ENCODE results near the gene METTL4.

METTL4 gene, protein sequence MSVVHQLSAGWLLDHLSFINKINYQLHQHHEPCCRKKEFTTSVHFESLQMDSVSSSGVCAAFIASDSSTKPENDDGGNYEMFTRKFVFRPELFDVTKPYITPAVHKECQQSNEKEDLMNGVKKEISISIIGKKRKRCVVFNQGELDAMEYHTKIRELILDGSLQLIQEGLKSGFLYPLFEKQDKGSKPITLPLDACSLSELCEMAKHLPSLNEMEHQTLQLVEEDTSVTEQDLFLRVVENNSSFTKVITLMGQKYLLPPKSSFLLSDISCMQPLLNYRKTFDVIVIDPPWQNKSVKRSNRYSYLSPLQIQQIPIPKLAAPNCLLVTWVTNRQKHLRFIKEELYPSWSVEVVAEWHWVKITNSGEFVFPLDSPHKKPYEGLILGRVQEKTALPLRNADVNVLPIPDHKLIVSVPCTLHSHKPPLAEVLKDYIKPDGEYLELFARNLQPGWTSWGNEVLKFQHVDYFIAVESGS

DNA sequence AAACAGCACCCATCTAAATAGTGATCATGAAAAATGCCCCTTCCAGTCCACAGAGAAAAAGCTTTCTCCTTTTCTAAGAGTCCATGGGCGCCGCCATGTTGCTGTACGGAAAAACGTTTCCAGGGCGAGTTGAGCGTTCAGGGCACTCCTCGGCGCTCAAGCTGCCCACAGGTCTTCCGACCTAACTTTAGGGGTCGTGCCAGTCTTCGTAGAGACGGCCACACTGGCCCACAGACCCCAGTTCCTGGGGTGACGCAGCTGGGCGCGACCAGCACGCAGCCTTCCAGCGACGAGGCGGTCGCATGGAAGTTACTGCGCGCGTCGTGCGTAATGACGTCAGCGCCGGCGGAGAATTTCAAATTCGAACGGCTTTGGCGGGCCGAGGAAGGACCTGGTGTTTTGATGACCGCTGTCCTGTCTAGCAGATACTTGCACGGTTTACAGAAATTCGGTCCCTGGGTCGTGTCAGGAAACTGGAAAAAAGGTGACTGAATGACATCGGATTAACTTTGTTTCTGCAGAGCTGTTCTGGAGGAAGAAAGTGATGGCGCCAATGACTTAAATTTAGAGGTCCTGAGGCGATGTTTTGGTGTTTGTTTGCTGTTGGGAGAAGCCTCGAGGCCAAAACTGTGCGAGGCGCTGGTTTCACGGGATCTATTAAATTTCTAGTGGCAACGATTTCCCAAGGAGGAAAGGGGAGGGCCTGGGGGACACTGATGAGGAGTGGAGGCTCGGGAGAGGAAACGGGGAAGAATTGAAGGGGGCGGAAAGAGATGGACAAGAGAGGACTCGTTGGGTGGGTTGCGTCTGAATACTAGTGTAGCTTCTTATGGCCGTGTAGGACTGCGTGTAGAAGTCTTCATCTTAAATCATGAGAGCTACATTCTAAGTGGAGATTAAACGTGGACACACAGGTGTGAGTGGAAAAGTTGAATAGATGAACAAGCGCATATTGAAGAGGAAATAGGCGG is at the start of gene METTL4, which contains the start of gene NDC80:
Gene METTL4 (minus strand): TSS at position 306 of the 971 bp plus-strand sequence. CDS start 4,289 bp downstream, outside the sequence.
Gene NDC80 (plus strand): TSS at position 358 of the 971 bp plus-strand sequence. CDS start 1,429 bp downstream, outside the sequence.
- peak; percentile 74 to 97 (median 78) for DNase-seq

DNA sequence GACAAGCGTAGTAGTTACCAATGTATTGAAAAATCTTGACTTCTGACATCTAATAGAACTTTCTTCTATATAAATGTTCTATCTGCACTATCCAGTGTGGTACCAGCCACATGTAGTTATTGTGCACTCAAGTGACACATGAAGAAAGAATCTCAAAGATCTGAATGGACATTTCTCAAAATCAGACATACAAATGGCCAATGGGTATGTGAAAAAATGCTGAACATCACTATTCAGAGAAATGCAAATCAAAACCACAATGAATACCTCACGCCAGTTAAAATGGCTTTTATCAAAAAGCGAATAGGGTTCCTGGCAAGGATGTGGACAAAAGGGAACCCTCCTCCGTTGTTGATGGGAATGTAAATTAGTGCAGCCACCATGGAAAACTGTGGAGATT is 46.7 kb upstream of the METTL4 start:
- no peak for DNase-seq

DNA sequence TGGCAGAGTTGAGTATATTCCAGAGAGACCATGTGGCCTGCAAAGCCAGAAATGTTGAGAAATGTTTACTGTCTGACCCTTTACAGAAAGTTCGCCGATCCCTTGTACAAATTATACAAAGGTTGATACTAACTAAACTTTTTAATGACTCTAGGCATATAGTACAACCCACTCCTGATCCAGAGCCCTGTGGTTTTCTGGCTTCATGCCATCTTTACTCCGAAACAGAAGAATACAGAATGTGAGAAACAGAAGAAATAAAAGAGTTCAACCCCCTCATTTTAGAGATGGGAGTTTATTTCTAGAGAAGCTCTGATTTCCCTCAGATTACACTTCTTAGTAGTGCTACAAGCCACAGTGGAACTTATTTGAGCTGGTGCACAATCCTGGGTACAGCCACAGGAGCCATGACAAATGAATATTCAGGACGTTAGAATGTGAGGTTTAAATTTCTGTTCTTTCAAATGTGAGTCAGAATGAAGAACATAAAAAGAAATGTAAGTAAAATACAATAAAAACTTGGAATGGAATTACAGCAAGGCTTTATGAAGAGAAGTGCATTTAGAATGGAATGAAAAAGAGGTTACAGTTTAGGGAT is 46.2 kb upstream of the METTL4 start:
- no peak for DNase-seq

DNA sequence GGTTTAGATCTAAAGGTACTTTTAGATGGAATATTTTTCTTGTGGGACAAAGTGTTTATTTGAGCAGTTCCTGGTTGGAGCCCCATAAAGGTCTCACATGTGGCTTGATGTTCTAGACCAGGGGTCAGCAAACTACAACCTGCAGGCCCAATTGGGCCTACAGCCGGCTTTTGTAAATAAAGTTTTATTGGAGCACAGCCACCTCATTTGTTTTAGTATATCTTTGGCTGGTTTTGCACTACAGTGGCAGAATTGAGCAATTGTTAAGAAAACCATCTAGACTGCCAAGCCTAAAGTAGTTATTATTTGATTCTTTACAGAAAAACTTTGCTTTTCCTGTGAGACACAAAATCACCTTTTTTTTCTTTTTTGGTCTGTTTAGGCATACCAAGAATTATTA is 41.7 kb upstream of the METTL4 start:
- no peak for DNase-seq

DNA sequence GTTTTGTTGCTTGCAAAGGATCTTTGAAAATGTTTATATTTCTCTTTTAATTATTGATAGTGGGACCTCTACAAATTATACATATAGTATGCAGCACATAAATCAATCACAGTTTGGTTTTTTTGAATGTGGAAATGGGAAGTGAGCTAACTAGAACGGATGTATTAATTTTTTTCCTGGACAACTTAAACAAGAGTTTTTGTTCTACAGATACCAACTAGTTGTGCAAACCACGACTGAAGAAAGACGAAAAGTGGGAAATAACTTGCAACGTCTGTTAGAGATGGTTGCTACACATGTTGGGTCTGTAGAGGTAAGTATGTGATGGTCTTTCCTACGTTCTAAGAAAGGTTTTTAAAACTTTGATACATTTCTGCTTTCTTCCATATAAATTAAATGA is 39.2 kb upstream of the METTL4 start:
- DNase-seq = no peak

DNA sequence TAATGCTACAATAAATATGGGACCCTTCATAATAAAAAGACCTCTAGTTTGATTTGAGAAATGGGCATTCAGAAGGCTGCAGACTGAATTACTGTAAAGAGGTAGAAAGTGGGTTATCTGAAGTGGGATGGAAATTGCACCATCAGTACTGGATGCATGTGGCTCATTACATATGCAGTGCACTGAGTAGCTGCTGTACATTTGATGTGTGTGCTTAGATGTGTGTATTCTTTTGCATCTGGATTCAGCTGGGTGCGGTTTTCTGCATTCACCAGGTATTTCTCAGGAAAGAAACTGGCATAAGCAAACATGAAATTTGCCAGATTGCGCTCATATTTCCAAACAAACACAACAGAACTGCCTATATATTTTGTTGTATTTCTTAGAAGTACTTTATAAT is 38.3 kb upstream of the METTL4 start:
- DNase-seq = no peak

DNA sequence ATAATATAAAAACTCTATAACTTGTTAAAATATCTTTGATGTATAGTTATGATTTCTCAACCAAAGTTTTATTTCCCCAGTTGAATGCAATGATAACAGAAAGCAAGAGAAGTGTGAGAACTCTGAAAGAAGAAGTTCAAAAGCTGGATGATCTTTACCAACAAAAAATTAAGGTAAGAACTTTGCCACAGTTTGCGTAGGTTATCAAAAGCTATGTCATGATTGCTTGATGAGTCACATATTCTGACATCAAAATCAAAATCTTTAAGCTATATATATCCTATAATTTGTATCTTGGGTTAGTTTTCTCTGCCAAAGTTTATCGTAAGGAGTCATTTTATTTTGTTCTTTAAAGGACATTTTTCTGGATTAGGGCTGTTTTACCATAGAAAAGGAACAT is 35.0 kb upstream of the METTL4 start:
- peak in 3 of 6 experiments; percentile 31 to 45 (median 43) for DNase-seq

DNA sequence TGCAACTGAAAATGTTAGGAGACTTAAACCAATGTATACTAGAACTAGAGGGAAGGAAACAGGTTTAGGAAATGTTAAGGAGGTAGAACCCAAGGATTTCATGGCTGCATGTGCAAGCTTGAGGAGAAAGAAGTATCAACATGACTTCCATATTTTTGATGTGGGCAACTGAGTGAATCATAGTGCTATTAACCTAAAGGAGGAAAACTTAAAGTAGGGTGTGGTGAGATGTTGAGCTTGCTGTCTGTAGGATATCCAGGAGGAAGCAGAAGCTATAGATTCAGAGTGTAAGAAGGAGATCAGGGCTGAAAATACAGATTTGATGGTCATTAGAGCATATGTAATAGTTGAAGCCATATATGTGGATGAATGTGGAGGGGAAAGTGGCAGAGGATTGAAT is 31.5 kb upstream of the METTL4 start:
- DNase-seq = no peak

DNA sequence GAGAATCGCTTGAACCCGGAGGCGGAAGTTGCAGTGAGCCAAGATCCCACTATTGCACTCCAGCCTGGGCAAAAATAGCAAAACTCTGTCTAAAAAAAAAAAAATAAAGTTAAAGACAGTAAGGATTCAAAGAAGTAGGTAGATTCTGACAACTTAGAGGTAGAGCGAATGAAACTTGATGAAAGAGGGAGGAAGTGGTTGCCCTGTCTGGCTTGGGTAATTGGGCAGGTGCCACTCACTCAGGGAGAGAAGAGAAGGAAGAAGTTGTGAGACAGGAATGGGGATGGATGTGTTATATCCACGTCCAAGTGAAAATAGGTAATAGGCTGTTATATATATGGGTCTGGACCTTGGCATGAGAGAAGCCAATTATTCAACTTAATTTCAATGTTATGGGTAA is 26.3 kb upstream of the METTL4 start:
- peak in 5 of 6 experiments; percentile 1 to 57 (median 43) for DNase-seq

DNA sequence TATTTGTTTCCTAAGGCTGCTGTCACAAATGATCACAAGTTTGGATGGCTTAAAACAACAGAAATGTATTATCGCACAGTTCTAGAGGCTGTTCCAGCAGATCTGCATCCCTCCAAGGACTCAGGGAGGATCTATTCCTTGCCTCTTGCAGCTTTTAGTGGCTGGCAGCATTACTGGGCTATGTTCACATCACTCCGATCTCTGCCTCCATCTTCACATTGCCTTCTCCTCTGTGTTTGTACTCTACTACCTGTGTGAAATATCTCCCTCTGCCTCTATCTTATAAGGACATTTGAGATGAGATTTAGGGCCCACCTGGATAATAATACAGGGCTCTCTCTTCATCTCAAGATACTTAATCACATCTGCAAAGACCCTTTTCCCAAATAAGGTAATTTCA is 19.0 kb upstream of the METTL4 start:
- DNase-seq = peak in 1 of 6 experiments; percentile 38

DNA sequence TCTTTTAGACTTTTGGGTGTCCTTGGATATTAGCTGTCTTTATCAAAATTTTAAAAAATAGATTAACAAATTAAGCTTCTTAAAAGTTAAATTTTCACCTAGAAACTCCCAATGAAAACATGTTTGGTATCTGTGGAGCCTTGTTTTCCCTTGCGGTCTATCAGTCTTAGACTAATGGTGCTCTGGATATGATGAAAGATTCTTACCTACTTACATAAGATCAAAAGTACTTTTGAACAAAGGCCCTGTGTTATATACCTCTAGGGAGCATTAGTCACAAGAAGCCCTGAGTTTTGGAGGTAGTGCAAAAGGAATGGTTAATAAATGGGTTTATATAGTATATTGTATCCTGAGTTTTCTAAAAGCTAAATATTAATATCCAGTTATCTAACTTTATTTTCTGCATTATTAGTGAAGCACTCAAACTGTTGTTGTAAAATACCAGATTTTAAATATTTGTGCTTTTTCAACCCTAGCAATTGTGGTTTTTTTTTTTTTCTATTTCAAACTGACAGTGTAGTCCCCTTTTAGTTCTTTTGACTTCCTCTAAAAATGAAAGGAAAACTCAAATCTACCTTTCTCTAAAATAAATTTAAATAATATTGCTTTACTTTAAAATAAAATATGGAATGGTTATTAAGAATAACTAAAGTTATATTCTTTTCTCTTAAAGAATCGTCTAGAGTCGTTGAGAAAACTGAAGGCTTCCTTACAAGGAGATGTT is 18.2 kb upstream of the METTL4 start:
- DNase-seq = peak in 3 of 6 experiments; percentile 32 to 60 (median 56)

DNA sequence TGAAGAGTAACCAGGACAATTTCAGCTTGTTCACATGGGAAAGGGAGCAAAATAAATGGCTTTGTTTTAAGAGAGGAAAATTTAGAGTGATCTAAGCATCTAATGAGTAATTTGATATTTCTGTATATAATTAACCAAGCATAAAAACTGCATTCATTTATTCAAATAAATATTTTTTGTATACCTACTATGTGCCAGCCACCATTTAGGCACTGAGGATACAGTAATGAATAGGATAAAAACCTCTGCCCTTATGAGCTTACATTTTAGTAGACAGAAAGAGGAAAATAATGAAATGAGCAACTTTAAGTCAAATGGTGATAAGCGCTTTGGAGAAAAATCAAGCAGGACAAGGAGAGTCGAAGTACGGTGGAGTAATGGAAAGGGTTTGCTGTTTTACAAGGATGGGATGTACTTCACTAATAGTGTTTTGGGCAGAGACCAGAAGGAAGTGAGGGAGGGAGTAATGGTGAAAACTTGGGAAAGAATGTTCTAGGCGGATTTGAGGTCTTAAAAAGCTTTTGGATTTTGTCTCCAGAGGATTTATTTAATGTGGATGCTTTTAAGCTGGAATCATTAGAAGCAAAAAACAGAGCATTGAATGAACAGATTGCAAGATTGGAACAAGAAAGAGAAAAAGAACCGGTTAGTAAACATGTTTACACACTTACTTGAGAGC is 17.5 kb upstream of the METTL4 start:
- no peak for DNase-seq

DNA sequence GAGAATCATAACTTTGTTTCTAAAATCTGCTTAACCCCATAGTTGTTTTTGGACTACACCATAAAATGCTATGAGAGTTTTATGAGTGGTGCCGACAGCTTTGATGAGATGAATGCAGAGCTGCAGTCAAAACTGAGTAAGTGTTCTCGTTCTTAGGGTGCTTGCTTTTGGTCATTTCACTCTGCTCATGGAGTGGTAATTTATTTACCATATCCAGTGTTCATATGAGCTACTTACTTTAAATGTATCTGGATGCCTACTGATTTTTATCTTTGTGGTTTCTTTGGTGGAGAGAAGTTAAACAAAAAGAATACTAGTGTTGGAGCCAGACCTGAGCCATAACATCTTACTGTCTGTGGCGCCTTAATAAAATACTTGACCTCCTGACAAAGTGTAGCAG is 16.5 kb upstream of the METTL4 start:
- no peak for DNase-seq

DNA sequence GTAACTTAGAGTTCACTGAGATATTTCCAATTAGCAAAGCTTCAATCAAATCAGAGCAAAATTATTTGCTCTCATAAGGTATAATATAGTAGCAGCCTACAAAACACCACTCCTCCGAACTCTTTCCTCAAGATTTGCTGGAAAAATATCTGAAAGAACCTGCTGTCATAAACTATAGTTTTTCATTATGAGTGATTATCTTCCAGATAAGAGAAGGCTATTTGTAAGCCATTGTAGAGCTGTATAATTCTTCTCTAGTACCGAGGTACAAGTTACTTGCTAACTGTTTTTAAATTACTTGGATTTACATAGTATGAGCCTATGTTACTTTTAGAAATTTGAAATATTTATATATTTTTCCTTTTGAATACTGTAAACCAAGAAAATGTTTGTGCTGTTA is 2.1 kb upstream of the METTL4 start:
- no peak for DNase-seq

DNA sequence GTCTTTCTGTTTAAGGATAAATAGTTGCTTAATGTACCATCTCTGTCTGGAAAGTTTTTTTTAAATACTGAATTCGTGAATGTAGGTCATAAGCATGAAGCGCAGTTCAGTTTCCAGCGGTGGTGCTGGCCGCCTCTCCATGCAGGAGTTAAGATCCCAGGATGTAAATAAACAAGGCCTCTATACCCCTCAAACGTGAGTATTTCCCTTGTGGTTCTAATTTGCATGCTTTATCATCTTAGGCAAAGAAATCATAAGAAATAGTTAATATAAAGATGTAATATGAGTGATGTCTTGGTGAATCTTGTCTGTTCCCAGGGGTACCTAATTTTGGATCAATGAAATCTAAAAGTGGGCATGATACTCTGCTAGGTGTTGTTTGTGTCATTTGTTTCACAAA is 1.6 kb upstream of the METTL4 start:
- no peak for DNase-seq

DNA sequence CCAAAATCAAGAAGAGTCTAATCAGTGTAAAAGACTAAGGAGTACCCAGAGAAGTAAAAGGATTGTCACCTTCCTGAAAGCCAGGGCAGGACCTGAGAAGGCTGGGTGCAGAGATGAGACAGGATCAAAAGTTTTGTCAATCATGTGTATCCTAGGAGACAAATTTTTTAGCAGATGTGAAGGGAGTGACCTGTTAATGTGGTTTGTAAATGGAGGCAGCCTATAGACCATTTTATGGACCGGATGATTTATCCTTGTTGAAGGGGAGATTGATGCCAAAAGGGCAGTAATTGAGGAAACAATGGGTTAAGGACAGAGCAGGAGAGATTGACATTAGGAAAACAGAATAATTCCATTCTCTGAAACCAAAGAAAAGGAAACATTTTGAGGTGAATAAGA is 865 bp upstream of the METTL4 start:
- no peak for DNase-seq

DNA sequence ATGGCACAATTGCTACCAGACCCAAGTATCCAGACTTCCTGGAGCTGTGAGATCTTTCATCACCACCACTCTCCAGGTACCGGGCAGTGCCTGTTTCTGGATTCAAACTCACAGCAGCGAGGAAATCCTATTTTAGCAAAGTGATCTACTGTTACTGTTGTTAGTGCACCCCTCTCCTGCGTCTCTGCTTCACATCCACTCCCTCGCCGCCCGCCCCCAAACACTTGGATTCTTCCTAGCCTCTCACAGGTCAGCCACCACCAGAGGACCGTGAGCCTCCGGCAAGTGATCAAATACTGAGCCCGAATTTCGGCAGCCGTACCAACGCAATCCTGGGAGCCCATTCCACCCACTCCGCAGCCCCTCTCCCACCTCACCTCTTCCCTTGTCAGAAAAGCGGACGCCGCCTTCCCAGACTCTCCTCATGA is 519 bp downstream of the METTL4 start:
- DNase-seq = peak in 3 of 6 experiments; percentile 51 to 63 (median 61)

DNA sequence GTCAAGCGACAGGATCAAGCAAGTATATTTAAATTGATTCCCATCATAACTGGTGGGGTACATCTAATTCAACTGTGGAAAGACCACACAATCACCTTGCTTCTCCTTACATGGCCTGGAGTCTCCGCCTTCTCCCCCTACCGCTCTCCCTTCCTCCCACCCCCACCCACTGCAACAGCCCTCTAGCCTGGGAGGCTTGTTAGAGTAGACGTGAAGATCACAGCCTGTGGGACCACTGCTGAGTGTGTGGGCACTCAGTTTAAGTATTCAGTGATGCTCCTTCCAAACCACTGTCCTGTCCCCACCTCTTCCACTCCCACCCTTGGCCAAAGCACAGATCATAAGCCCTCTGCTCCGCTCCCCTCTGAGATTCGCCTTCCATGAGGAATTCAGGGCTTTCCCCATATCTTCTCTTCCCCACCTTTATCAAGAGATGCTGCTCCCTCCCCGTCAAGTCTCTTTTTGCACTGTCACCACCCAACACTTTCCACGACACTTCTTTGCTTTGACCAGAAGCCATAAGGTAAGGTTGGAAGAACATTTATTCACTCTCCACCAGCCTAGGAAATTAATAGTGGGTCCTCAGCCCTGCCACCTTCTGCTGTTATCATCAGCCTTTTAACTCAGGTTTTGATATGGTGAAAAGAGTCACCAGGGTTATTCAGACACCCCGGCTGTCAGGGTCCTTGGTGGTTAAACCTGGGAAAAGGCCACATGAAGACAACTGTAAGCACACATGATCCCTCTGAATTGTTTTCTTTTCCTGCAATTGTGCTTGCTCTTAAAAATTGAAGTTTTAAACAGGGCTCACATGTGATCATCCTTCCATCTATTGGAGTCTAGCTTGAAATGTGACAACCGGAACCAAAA is 1.7 kb downstream of the METTL4 start:
- no peak for DNase-seq

DNA sequence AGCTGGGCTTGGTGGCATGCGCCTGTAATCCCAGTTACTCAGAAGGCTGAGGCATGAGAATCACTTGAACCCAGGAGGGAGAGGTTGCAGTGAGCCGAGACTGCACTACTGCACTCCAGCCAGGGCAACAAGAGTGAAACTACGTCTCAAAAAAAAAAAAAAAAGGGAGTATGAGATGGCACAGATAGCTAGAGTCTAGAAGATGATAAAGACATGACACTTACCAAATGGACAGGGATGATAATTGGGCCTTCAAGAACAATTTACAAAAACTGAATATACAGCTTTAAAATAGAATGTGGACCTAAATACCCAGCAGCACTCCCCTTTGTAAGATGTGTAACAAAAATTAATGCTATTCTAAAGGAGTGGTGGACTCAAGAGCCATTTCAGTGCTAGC is 2.7 kb downstream of the METTL4 start:
- DNase-seq = no peak

DNA sequence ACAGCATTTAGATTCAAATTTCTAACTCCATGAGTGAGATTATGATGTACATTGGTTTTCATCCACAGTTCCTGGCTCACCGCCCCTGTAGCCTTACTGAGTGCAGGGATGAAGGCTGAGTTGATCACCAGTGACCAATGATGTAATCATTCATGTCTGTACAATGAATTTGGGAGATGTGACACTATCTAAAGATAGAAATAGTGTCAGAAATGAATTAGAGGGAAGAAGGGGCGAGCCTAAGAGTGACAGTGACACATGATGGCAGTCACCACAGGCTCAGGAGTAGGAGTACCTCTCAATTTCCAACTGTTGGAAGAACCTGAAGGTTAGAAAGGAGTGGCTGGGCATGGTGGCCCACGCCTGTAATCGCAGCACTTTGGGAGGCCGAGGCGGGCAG is 3.2 kb downstream of the METTL4 start:
- no peak for DNase-seq

DNA sequence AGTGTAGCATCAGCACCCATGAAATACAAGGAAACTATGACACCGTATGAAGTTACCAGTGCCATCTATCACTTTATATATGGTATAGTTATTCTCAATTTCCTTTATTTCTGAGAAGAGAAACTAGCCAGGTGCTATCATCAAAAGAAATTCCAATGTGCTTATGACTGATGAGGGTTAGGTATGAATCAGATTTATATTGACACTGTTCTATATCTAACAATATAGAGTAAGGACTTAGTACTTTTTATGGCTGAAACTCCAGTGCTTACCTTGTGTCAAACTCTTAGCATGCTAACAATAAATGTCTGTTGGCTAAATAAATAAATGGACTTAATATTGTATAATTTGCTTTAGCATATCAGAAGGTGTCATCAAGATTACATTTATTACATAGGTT is 6.9 kb downstream of the METTL4 start:
- no peak for DNase-seq
